Astrocyte (in vitro differentiated cells and primary cell): ENCODE data around the gene TPM2.

Experiments
- CTCF ChIP-seq: IDR thresholded peaks from 2 replicates; pipeline ENCODE4 v1.5.1; 2011; ENCODE audit warnings: low read depth, mild to moderate bottlenecking, inconsistent platforms, low read length, moderate library complexity; ENCODE audit not compliant: insufficient read depth
- EZH2 ChIP-seq: IDR thresholded peaks from 2 replicates; pipeline ENCODE4 v1.6.1; 2012; ENCODE audit warnings: mild to moderate bottlenecking, low read length, inconsistent platforms; ENCODE audit not compliant: insufficient read depth

- TF ChIP-seq CTCF (no peak), EZH2 (no peak)
Measured at GRCh38 chr9:35666045-35666444, 23.7 kb downstream of the TPM2 start.
